ENCODE data around the gene TUBB. TPM values are rescaled to one million over a fixed set of nuclear protein-coding genes. Genes with fewer than 3 reads are reported as not detected.
"Not testable (repeated sequence)": the region's sequence is repeated elsewhere in the genome, so short reads cannot be mapped to it uniquely, and the experiment has no call there.

Gene TUBB
- total and polyA plus RNA-seq, 9 donors, result 242 to 772 (median 630) TPM

DNA sequence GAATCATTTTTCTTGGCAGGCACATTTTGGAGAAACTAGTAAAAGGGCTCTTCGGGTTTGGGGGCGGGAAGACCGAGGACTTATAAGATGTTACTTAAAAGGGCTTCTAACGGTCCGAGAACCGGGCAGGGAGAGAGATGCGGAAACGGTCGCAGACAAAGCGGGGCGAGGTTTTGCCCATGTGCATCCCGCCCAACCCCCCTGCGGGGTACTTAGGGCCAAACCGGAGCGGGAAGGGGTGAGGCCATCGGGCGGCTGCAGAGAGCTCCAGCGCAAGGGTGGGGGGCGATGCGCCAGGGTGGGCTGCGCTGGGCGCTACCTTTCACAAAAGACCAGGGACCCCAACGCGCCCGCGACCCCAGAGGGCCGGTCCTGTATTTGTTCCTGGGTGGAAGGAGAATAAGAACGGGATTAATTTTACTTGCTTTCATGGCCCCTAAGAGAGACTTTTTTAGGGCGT lies 616 bp downstream of the TUBB start:
- H3K4me3 ChIP-seq, result peak overlapping the region; percentile 89
- intact Hi-C loops (cut with DNase I), result loop anchor here in 3 of 4 donors (2.0 kb wide), 1 partner anchor 34 kb away; the partner anchor contains the start of gene PPP1R18 (in 3 of the 3)
- H3K27me3 ChIP-seq, result no peaks in the 10 kb centered on the region
- TF ChIP-seq POLR2A (IDR thresholded peaks at IDR 0.05), result peak; percentile 28
- TF ChIP-seq, protein P1, sequence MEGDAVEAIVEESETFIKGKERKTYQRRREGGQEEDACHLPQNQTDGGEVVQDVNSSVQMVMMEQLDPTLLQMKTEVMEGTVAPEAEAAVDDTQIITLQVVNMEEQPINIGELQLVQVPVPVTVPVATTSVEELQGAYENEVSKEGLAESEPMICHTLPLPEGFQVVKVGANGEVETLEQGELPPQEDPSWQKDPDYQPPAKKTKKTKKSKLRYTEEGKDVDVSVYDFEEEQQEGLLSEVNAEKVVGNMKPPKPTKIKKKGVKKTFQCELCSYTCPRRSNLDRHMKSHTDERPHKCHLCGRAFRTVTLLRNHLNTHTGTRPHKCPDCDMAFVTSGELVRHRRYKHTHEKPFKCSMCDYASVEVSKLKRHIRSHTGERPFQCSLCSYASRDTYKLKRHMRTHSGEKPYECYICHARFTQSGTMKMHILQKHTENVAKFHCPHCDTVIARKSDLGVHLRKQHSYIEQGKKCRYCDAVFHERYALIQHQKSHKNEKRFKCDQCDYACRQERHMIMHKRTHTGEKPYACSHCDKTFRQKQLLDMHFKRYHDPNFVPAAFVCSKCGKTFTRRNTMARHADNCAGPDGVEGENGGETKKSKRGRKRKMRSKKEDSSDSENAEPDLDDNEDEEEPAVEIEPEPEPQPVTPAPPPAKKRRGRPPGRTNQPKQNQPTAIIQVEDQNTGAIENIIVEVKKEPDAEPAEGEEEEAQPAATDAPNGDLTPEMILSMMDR (IDR thresholded peaks at IDR 0.05), result no peak
- TF ChIP-seq EP300 (IDR thresholded peaks at IDR 0.05), result no peak
- H3K36me3 ChIP-seq, result no peaks in the 10 kb centered on the region
- WGBS, 3 donors, result 0 to 1% (median 0%) methylated on average over 29 of the region's 29 CpGs
- H3K27ac ChIP-seq, result peak overlapping the region; percentile 31 to 94
- H3K4me1 ChIP-seq (ENCODE audit: insufficient read depth), result peaks cover 2% of the 10 kb centered on the region
- peak; percentile 77 to 85 (median 81) for DNase-seq
- no peaks in the 10 kb centered on the region for H3K9me3 ChIP-seq

DNA sequence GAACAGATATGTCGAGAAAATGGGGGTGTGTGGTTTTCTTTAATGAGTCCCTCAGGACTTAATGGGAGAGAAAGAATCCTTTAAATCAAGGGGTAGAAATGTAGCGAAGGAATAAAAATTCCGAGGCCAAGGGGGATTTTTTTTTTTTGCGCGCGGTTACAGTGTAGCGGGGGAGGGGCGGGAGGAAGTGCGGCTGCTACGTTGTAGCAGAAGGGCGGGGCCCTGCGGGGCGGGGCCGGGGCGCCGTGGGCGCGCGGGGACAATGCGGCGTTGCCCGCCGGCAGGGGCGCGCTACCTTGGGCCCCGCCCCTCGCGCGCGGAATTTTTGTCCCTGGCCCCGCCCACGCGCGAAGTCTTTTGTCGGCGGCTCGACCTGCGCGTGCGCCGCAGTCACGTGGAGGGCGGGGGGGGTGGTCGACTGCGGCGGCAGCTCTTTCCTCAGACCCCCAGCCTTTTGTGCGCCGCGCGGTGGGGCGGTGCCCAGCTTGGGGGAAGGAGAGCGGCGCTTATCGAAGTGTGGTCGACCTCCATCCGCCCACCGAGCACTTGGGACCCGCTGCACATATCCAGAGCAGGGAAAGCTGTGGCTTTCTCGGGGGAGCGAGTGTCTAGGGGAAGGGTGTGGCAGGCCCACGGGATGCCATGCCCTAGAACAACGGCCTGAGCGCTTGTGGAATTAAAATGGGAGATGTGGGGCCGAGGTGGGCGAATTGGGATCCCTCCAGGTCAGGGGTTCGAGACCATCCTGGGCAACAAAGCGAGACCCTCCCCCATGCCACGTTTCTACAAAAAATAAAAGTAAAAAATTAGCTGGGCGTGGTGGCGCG lies 1.3 kb downstream of the TUBB start:
- peak; percentile 91 to 97 (median 93) for DNase-seq
- peak overlapping the region; percentile 89 for H3K4me3 ChIP-seq
- no peaks in the 10 kb centered on the region for H3K27me3 ChIP-seq
- no peaks in the 10 kb centered on the region for H3K9me3 ChIP-seq
- peak overlapping the region; percentile 85 to 94 for H3K27ac ChIP-seq
- no peak for TF ChIP-seq POLR2A (IDR thresholded peaks at IDR 0.05)
- TF ChIP-seq, protein P1 (IDR thresholded peaks at IDR 0.05), result peak; percentile 33 to 77 (median 41)
- H3K4me1 ChIP-seq (ENCODE audit: insufficient read depth), result peaks cover 2% of the 10 kb centered on the region
- no peaks in the 10 kb centered on the region for H3K36me3 ChIP-seq
- 1 to 2% (median 1%) methylated on average over 57 to 71 of the region's 71 CpGs for WGBS, 3 donors
- intact Hi-C loops (cut with DNase I), result loop anchor here (1.0 to 2.0 kb wide), 4 partner anchors 35 to 43 kb away; partner anchors contain the start of gene PPP1R18 (in 3 of the 4)

DNA sequence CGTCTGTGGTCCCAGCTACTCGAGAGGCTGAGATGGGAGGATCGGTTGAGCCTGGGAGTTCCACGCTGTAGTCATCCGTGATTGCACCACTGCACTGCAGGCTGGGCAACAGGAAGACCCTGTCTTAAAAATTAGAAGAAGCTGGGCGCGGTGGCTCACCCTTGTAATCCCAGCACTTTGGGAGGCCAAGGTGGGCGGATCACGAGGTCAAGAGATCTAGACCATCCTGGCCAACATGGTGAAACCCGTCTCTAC lies 1.8 kb downstream of the TUBB start:
- intact Hi-C loops (cut with DNase I), result loop anchor here (1.0 to 2.0 kb wide), 3 partner anchors 41 to 43 kb away; no protein-coding TSS in a partner anchor
- peak in 2 of 5 donors; percentile 24 to 63 for DNase-seq
- Histone ChIP-seq H3K27ac (peak overlapping the region; percentile 85 to 94), H3K4me3 (peak overlapping the region; percentile 89)
- not testable (repeated sequence) for H3K9me3 ChIP-seq; H3K27me3 ChIP-seq; H3K4me1 ChIP-seq (ENCODE audit: insufficient read depth); H3K36me3 ChIP-seq
- WGBS, 3 donors, result 3 to 7% (median 5%) methylated on average over 10 of the region's 10 CpGs

DNA sequence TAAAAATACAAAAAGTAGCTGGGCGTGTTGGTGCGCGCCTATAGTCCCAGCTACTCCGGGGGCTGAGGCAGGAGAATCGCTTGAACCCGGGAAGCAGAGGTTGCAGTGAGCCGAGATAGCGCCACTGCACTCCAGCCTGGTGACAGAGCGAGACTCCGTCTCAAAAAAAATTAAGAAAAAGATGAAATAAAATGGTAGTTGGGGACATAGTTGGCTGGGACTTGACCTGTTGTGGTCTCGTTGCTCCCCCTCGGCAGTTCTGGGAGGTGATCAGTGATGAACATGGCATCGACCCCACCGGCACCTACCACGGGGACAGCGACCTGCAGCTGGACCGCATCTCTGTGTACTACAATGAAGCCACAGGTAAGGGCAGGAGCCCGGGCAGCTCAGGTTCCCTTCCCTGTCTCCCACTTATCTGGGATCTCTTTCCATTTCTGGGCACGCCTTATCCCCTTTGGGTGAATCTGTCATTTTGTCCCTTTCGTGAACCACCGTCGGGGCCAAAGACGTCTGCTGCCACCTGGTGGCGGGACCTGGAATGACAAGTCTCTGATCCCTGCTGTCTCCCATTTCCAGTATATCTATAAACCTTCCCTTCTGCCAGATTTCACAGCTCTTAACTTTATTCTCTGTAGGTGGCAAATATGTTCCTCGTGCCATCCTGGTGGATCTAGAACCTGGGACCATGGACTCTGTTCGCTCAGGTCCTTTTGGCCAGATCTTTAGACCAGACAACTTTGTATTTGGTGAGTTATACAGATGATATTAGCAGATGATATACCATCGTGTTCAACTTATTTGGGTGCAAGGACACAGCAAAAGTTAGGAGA lies 2.3 kb downstream of the TUBB start:
- intact Hi-C loops (cut with DNase I), result loop anchor here (1.0 to 2.0 kb wide), 3 partner anchors 42 to 44 kb away; no protein-coding TSS in a partner anchor
- no peaks in the 10 kb centered on the region for H3K36me3 ChIP-seq
- H3K27me3 ChIP-seq, result no peaks in the 10 kb centered on the region
- peaks cover 2% of the 10 kb centered on the region for H3K4me1 ChIP-seq (ENCODE audit: insufficient read depth)
- no peaks in the 10 kb centered on the region for H3K9me3 ChIP-seq
- TF ChIP-seq, protein P1 (IDR thresholded peaks at IDR 0.05), result peak; percentile 92 to 96 (median 94)
- TF ChIP-seq POLR2A (IDR thresholded peaks at IDR 0.05) (peak; percentile 24), EP300 (IDR thresholded peaks at IDR 0.05) (no peak)
- WGBS, 3 donors, result 8 to 14% (median 9%) methylated on average over 27 of the region's 27 CpGs
- H3K4me3 ChIP-seq, result peak overlapping the region; percentile 89
- peak; percentile 66 to 90 (median 86) for DNase-seq
- peak overlapping the region in 1 of 2 donors; percentile 85 for H3K27ac ChIP-seq

DNA sequence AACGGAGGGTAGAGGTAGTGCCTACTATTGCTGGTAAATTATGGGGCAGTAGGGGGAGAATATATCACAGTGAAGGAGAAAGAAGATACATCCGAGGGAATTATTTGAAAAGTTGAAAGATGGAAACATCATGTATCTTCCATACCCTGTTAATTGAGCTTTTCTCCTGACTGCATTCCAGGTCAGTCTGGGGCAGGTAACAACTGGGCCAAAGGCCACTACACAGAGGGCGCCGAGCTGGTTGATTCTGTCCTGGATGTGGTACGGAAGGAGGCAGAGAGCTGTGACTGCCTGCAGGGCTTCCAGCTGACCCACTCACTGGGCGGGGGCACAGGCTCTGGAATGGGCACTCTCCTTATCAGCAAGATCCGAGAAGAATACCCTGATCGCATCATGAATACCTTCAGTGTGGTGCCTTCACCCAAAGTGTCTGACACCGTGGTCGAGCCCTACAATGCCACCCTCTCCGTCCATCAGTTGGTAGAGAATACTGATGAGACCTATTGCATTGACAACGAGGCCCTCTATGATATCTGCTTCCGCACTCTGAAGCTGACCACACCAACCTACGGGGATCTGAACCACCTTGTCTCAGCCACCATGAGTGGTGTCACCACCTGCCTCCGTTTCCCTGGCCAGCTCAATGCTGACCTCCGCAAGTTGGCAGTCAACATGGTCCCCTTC lies 3.1 kb downstream of the TUBB start:
- not testable (repeated sequence) for H3K4me1 ChIP-seq (ENCODE audit: insufficient read depth); H3K4me3 ChIP-seq; H3K9me3 ChIP-seq; H3K27me3 ChIP-seq; DNase-seq; H3K36me3 ChIP-seq; H3K27ac ChIP-seq
- intact Hi-C loops (cut with DNase I), result loop anchor here in 3 of 4 donors (2.0 kb wide), 2 partner anchors 42 to 44 kb away; no protein-coding TSS in a partner anchor
- 38 to 41% (median 39%) methylated on average over 16 of the region's 16 CpGs for WGBS, 3 donors

DNA sequence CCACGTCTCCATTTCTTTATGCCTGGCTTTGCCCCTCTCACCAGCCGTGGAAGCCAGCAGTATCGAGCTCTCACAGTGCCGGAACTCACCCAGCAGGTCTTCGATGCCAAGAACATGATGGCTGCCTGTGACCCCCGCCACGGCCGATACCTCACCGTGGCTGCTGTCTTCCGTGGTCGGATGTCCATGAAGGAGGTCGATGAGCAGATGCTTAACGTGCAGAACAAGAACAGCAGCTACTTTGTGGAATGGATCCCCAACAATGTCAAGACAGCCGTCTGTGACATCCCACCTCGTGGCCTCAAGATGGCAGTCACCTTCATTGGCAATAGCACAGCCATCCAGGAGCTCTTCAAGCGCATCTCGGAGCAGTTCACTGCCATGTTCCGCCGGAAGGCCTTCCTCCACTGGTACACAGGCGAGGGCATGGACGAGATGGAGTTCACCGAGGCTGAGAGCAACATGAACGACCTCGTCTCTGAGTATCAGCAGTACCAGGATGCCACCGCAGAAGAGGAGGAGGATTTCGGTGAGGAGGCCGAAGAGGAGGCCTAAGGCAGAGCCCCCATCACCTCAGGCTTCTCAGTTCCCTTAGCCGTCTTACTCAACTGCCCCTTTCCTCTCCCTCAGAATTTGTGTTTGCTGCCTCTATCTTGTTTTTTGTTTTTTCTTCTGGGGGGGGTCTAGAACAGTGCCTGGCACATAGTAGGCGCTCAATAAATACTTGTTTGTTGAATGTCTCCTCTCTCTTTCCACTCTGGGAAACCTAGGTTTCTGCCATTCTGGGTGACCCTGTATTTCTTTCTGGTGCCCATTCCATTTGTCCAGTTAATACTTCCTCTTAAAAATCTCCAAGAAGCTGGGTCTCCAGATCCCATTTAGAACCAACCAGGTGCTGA lies 3.9 kb downstream of the TUBB start:
- not testable (repeated sequence) for H3K27ac ChIP-seq, DNase-seq

More for the DNA sequence above, 3.9 kb downstream of the TUBB start:
- not testable (repeated sequence) for H3K9me3 ChIP-seq; H3K27me3 ChIP-seq; H3K4me3 ChIP-seq; H3K4me1 ChIP-seq (ENCODE audit: insufficient read depth); H3K36me3 ChIP-seq
- WGBS, 3 donors, result 32 to 39% (median 33%) methylated on average over 29 of the region's 29 CpGs
- intact Hi-C loops (cut with DNase I), result loop anchor here in 3 of 4 donors (2.0 kb wide), 2 partner anchors 43 to 45 kb away; no protein-coding TSS in a partner anchor
